C4-2B (cell line): ENCODE data around the gene PLXDC2.

Experiments used
- ZFX ChIP-seq: fragments of 450-650 bp; IDR thresholded peaks from 2 replicates; pipeline ENCODE4 v1.6.1; 2017
- TF ChIP-seq, protein P1 (sequence below): fragments of 450-650 bp; conservative IDR thresholded peaks from 2 replicates; pipeline ENCODE4 v1.5.1; 2017; ENCODE audit warnings: mild to moderate bottlenecking

DNA sequence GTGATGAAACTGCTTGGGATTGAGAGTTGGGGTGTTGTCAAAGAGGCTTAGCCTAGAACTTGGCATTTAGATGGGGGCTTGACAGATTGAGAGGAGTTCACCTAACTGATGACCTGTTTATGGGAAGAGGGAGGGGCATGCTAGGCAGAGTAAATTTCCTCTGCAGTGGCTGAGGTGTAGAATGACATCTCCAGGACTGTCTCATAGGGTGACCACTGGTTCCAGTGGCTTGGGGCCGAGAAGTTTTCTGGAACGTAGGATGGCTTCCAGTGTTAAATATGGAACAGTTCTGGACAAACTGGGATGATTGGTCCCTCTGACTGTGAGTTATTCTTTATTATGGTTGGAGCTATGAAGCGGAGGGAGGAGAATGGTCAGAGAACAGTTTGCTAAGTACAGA lies 186.4 kb downstream of the PLXDC2 start:
- TF ChIP-seq, protein P1, sequence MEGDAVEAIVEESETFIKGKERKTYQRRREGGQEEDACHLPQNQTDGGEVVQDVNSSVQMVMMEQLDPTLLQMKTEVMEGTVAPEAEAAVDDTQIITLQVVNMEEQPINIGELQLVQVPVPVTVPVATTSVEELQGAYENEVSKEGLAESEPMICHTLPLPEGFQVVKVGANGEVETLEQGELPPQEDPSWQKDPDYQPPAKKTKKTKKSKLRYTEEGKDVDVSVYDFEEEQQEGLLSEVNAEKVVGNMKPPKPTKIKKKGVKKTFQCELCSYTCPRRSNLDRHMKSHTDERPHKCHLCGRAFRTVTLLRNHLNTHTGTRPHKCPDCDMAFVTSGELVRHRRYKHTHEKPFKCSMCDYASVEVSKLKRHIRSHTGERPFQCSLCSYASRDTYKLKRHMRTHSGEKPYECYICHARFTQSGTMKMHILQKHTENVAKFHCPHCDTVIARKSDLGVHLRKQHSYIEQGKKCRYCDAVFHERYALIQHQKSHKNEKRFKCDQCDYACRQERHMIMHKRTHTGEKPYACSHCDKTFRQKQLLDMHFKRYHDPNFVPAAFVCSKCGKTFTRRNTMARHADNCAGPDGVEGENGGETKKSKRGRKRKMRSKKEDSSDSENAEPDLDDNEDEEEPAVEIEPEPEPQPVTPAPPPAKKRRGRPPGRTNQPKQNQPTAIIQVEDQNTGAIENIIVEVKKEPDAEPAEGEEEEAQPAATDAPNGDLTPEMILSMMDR = no peak
- TF ChIP-seq ZFX = no peak
